ENCODE data around the gene CDC42EP3.

Gene CDC42EP3

DNA sequence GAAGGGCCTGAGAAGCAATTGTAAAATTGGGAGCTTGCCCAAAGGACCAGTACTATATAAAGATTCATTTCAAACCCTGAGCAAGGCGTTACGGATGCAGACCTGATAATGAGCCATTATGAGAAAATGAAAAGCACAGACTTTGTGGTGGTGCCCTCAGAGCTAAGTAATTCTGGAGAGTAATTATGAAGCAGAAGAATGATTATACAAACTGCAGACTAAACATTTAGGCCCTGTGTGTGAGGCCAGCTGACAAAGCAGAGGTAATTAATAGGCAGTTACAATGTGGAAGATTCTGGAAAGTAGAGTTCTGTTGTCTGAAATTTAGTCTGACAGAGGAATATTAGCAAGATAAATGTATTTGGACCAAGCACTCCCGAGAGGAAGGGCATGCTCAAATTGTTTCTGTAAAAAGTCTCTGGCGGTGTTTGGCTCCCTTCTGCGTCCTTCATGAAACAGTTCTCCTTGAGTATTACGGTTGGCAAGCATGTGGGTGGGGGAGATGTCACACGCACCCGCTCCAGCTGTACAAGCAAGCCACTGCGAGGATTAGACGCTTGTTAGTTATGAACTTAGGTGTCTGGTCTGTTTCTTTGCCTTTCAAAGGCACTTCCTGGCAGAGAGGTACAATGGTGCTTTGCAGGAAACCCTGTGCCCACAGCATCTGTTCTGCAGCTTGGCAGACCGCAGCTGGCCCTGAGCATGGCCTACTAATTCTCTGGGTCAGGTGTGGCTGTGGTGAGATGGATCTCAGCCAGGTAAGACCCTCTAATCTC, 45.5 kb downstream of the CDC42EP3 start:
- DNase-seq (ENCODE audit: low spot score in 2 of 2): peak; percentile 37 to 59

DNA sequence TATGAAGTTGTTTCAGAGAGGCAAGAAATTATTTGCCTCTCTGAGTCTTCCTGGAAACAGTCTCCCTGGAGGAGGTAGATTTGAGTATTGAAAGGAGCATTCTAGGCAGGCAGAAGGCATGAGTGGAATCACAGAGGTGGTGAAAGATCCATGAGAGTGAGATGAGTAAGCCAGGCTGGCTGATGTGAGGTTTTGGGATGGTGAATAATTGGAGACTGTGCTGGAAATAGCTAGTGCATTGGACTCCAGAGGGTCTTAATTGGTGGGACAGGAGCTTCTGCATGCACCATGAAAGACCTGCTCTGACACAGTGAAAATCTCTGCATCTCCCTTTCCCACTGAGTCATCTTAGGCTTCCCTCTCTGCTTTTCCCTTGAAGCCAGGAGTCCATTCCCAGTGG, 46.3 kb downstream of the CDC42EP3 start:
- Mint-ChIP-seq H3K4me3 (peak overlapping the region; percentile 61), H3K27me3 (no peaks in the 10 kb centered on the region), H3K4me1 (peaks cover 71% of the 10 kb centered on the region), H3K9me3 (peaks cover 9% of the 10 kb centered on the region), H3K36me3 (ENCODE audit: insufficient read depth) (peaks cover 6% of the 10 kb centered on the region), H3K27ac (ENCODE audit: low read depth) (peak overlapping the region; percentile 93)
- DNase-seq (ENCODE audit: low spot score in 2 of 2): no peak
- ATAC-seq (replicated peaks; ENCODE audit: extremely low read depth, poor library complexity, severe bottlenecking): no peak

More for the DNA sequence above, 45.5 kb downstream of the CDC42EP3 start:
- peak overlapping the region; percentile 93 for H3K27ac Mint-ChIP-seq (ENCODE audit: low read depth)
- H3K27me3 Mint-ChIP-seq: no peaks in the 10 kb centered on the region
- H3K36me3 Mint-ChIP-seq (ENCODE audit: insufficient read depth): peaks cover 6% of the 10 kb centered on the region
- peak overlapping the region; percentile 61 for H3K4me3 Mint-ChIP-seq
- peak; percentile 87 for ATAC-seq (replicated peaks; ENCODE audit: extremely low read depth, poor library complexity, severe bottlenecking)
- H3K4me1 Mint-ChIP-seq: peaks cover 73% of the 10 kb centered on the region
- H3K9me3 Mint-ChIP-seq: peaks cover 6% of the 10 kb centered on the region

DNA sequence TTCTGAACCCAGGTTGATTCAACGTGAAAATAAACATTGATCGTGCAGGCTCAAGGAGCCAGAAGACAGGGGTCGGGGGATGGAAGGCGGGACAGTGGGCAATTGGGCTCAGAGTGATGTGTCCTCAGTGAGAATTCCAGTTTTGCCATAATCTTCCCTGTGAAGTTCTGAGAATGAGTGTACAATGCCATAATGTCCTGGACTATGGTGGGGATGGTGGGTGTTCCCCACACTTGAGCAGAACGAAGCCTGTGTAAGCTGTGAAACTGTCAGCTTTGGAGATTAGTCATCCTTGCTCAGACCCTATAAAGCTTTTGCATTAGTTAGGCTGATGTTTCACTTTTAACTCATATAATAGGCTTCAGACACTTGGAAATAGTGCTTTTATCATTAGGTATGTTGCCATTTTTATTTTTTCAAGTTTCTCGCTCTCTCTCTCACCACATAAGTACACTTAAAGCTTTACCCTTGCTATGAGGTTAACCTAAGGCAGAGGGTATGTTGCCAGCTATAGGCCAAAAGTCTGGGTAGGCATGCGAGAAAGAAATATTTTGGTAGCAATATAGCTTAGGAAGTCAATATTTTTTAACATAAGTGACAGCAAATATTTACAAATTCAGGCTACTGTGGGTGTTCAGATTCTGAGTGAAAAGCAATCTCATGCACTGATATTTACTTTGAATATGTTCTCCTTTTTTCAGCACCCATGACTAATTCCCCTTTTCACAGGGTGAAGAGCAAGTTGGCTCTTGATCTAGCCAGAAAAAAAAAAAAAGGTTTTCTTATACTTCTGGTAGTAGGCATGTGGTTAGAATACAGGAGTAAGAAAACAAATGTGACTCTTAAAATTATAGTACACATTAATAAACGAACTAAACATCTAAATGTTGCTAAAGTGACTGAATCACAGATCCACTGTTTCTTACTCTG, 47.2 kb downstream of the CDC42EP3 start:
- H3K4me1 Mint-ChIP-seq: peaks cover 73% of the 10 kb centered on the region
- no peaks in the 10 kb centered on the region for H3K27me3 Mint-ChIP-seq
- H3K36me3 Mint-ChIP-seq (ENCODE audit: insufficient read depth): peaks cover 7% of the 10 kb centered on the region
- DNase-seq (ENCODE audit: low spot score in 2 of 2) (no peak), ATAC-seq (replicated peaks; ENCODE audit: extremely low read depth, poor library complexity, severe bottlenecking) (peak; percentile 63)
- H3K27ac Mint-ChIP-seq (ENCODE audit: low read depth): peak overlapping the region; percentile 93
- H3K9me3 Mint-ChIP-seq: peaks cover 9% of the 10 kb centered on the region
- H3K4me3 Mint-ChIP-seq: peak overlapping the region; percentile 61

DNA sequence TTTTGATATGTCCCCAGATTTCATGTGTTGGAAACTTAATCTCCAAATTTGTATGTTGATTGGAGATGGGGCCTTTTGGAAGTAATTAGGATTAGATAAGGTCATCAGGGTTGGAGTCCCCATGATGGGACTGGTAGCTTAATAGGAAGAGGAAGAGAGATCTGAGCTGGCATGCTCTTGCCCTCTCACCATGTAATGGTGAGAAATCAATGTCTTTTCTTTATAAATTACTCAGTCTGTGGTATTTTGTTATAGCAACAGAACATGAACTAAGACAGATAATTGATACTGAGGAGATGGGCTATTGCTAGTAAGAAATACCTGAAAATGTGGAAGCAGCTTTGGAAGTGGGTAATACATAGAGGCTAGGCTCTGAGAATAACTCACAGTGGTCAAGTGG, 48.0 kb downstream of the CDC42EP3 start:
- peaks cover 7% of the 10 kb centered on the region for H3K36me3 Mint-ChIP-seq (ENCODE audit: insufficient read depth)
- no peaks in the 10 kb centered on the region for H3K27me3 Mint-ChIP-seq
- DNase-seq (ENCODE audit: low spot score in 2 of 2) (no peak), ATAC-seq (replicated peaks; ENCODE audit: extremely low read depth, poor library complexity, severe bottlenecking) (no peak)
- H3K4me3 Mint-ChIP-seq: peak overlapping the region; percentile 61
- H3K27ac Mint-ChIP-seq (ENCODE audit: low read depth): peak overlapping the region; percentile 93
- peaks cover 9% of the 10 kb centered on the region for H3K9me3 Mint-ChIP-seq
- peaks cover 77% of the 10 kb centered on the region for H3K4me1 Mint-ChIP-seq

DNA sequence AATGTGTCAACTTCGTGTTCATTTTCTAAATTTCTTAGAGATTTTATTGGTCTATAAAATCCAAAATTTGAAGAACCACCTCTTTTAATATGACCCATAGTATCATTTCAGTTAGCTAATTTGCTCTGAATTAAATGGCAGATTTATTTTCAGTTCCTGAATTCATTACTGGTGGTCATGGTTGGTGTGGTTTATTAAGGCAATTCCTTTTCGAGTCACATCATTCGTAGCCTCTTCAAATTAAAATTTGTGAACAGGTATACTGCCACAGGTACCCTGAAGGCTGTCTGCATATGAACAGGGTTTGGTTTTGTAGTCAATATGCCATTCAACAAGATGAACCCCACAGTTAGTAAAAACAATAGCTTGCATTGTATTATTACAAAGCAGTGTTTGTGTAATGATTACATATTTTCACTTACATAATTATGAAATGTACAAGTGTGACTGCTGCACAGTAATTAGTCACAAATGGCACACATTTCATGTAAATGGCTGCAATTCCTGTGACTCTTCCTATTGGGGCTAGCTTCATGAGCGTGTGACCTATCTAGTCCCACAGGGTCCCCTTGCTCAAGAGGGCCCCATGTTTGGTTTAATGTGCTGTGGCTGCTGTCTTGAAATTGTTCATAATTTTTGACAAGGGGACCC, 48.9 kb downstream of the CDC42EP3 start:
- Mint-ChIP-seq H3K4me3 (peak overlapping the region; percentile 61), H3K36me3 (ENCODE audit: insufficient read depth) (peaks cover 7% of the 10 kb centered on the region), H3K9me3 (peaks cover 9% of the 10 kb centered on the region), H3K4me1 (peaks cover 82% of the 10 kb centered on the region), H3K27me3 (no peaks in the 10 kb centered on the region), H3K27ac (ENCODE audit: low read depth) (peak overlapping the region; percentile 93)
- ATAC-seq (replicated peaks; ENCODE audit: extremely low read depth, poor library complexity, severe bottlenecking): no peak
- no peak for DNase-seq (ENCODE audit: low spot score in 2 of 2)

DNA sequence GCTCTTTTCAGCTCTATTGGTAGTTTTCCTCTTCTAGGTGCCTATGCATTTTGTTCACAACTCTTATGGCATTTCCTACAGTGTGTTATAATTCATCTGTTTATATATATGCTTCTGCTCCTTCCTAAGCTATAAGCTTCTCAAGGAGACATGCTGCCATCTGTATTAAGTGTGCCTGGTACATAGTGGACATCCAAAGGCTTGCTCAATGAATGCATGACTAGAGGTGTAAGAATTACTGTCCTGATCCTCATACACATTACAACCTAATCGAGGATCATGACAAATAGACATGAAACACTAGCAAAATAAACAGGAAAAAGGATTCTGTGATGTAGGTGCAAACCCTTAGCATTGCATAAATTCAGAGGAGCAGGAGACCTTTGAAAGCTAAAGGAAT, 50.2 kb downstream of the CDC42EP3 start:
- no peak overlapping the region for H3K4me3 Mint-ChIP-seq
- peaks cover 83% of the 10 kb centered on the region for H3K4me1 Mint-ChIP-seq
- H3K36me3 Mint-ChIP-seq (ENCODE audit: insufficient read depth): peaks cover 7% of the 10 kb centered on the region
- ATAC-seq (replicated peaks; ENCODE audit: extremely low read depth, poor library complexity, severe bottlenecking) (no peak), DNase-seq (ENCODE audit: low spot score in 2 of 2) (no peak)
- peaks cover 9% of the 10 kb centered on the region for H3K9me3 Mint-ChIP-seq
- H3K27me3 Mint-ChIP-seq: no peaks in the 10 kb centered on the region
- no peak overlapping the region for H3K27ac Mint-ChIP-seq (ENCODE audit: low read depth)

DNA sequence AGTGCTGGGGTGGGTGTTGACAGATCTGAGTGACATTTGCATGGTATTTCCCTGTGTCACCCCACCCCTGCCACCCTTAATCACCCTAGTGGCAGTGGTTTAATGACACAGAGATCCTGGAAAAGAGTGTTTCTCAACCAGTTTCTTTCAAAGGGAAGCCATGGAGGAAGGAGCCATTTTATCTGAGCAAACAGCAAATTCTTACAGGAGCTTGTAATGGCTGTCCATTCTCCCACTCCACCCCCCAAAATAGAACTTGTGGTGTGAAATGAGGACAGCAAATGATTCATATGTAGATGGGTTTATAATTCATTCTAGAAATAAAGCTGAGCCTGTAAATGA, 51.5 kb downstream of the CDC42EP3 start:
- Mint-ChIP-seq H3K4me3 (no peak overlapping the region), H3K36me3 (ENCODE audit: insufficient read depth) (peaks cover 8% of the 10 kb centered on the region), H3K9me3 (peaks cover 9% of the 10 kb centered on the region), H3K4me1 (peaks cover 83% of the 10 kb centered on the region), H3K27me3 (no peaks in the 10 kb centered on the region), H3K27ac (ENCODE audit: low read depth) (no peak overlapping the region)
- ATAC-seq (replicated peaks; ENCODE audit: extremely low read depth, poor library complexity, severe bottlenecking): no peak
- no peak for DNase-seq (ENCODE audit: low spot score in 2 of 2)

DNA sequence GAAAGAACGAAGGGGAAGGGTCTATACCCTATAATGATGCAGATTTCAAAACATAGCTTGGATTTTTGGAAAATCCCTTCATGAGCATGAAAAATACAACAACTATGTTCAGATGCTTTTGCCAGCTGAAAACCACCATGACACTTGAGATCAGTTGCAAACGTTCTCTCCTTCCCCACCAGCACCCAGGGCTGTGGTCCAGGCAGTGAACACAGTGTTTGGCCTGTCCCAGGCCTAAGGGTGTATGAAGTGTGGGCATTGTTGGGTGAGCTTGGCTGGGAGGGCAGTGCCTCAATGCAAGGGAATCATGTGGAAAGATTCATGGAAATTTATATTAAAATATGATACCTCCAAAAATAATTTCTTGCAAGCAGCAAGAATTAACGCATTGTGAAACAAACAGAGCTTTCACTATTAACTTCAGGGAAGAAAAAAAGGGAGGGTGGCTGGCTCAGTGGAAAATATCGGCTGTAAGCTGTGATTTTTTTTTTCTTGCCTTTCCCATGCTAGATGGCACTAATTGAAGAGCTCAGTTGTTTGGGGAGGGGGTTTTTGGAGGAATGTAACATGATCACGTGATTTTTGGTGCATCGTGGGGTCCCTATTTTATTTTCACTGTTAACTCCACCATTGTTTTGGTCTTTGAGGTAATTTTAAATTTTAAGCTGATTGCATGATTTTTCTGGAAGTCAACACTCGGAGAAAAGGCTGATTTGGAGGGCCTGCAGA, 52.0 kb downstream of the CDC42EP3 start:
- no peak for DNase-seq (ENCODE audit: low spot score in 2 of 2)
- Mint-ChIP-seq H3K9me3 (peaks cover 9% of the 10 kb centered on the region), H3K36me3 (ENCODE audit: insufficient read depth) (peaks cover 9% of the 10 kb centered on the region), H3K27ac (ENCODE audit: low read depth) (no peak overlapping the region), H3K27me3 (no peaks in the 10 kb centered on the region), H3K4me3 (no peak overlapping the region), H3K4me1 (peaks cover 83% of the 10 kb centered on the region)
- ATAC-seq (replicated peaks; ENCODE audit: extremely low read depth, poor library complexity, severe bottlenecking): no peak

DNA sequence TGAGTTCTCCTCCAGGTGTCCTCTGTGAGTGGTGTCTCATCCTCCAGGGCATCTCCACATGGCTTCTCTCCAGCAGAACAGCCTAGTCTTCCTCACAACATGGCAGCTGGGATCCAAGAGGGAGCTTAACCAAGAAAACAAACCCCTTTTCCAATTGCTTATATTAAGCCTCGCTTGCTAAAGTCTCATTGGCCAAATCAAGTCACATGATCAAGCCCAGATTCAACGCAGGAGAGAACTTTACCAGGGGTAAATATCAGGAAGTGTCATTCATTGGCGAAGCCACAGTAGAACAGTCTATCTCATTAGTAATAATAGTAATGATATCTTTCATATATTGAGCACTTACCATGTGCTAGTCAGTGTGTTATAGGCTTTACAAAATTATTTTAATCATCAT, 53.1 kb downstream of the CDC42EP3 start:
- no peak overlapping the region for H3K4me3 Mint-ChIP-seq
- H3K27ac Mint-ChIP-seq (ENCODE audit: low read depth): peak overlapping the region; percentile 73
- DNase-seq (ENCODE audit: low spot score in 2 of 2): no peak

DNA sequence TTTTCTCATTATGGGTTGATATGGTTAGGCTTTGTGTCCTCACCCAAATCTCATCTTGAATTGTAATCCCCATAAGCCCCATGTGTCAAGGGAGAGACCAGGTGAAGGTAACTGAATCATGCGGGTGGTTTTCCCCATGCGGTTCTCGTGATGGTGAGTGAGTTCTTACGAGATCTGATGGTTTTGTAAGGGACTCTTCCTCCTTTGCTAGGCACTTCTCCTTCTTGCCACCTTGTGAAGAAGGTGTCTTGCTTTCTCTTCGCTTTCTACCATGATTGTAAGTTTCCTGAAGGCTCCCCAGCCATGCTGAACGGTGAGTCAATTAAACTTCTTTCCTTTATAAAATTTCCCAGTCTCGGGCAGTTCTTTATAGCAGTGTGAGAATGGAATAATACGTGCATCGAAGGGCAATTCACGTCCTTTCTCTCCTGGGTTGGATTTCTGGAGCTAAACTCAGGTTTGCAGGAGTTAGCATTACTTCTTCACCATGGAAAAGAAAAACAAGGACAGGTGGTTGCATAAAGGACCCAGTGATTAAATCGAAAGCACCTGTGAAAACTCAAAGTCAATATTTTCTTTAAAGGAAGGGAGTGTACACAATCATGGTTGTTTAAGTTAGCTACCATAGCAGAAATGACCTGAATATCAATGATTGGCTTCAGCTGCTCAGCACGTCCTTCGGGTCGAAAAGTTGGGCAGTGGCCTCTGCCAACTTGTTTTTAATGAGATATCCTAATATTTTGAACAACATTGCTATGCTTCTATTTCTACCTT, 54.1 kb downstream of the CDC42EP3 start:
- Mint-ChIP-seq H3K27ac (ENCODE audit: low read depth) (peak overlapping the region; percentile 88), H3K27me3 (no peaks in the 10 kb centered on the region), H3K9me3 (peaks cover 9% of the 10 kb centered on the region), H3K4me1 (peaks cover 76% of the 10 kb centered on the region), H3K36me3 (ENCODE audit: insufficient read depth) (peaks cover 9% of the 10 kb centered on the region), H3K4me3 (peak overlapping the region; percentile 29)
- ATAC-seq (replicated peaks; ENCODE audit: extremely low read depth, poor library complexity, severe bottlenecking): no peak
- no peak for DNase-seq (ENCODE audit: low spot score in 2 of 2)

More for the DNA sequence above, 53.1 kb downstream of the CDC42EP3 start:
- peaks cover 9% of the 10 kb centered on the region for H3K36me3 Mint-ChIP-seq (ENCODE audit: insufficient read depth)
- H3K27me3 Mint-ChIP-seq: no peaks in the 10 kb centered on the region
- ATAC-seq (replicated peaks; ENCODE audit: extremely low read depth, poor library complexity, severe bottlenecking): no peak
- peaks cover 9% of the 10 kb centered on the region for H3K9me3 Mint-ChIP-seq
- peaks cover 79% of the 10 kb centered on the region for H3K4me1 Mint-ChIP-seq

DNA sequence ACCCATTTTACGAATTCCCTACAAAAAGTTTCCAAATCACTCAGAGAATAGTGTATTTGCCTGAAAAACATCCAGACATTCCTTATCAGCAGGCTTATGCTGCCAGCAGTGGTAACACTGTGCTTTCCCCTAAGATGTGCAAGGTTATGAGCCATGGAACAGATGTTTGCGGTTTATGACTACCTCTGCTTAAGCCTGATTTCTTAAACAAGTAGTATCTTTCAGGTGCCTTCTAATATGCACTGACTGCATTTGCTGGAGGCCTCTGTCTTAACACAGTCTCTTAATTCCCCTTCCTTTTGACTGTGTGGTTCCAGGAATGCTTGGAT, 54.8 kb downstream of the CDC42EP3 start:
- peaks cover 9% of the 10 kb centered on the region for H3K9me3 Mint-ChIP-seq
- no peak for ATAC-seq (replicated peaks; ENCODE audit: extremely low read depth, poor library complexity, severe bottlenecking)
- H3K27me3 Mint-ChIP-seq: no peaks in the 10 kb centered on the region
- peak overlapping the region; percentile 88 for H3K27ac Mint-ChIP-seq (ENCODE audit: low read depth)
- no peak for DNase-seq (ENCODE audit: low spot score in 2 of 2)
- peak overlapping the region; percentile 35 for H3K4me3 Mint-ChIP-seq
- peaks cover 79% of the 10 kb centered on the region for H3K4me1 Mint-ChIP-seq
- H3K36me3 Mint-ChIP-seq (ENCODE audit: insufficient read depth): peaks cover 9% of the 10 kb centered on the region
